ENCODE measurements around the gene PNPLA6. TPM values are rescaled to one million over a fixed set of nuclear protein-coding genes. Genes with fewer than 3 reads are reported as not detected.
A peak's percentile ranks its signal among the peaks of the same experiment; 100 is the strongest.

PNPLA6 gene
- 52.7 TPM for total RNA-seq

GRCh38 chr19:7535047-7535997, at the start of gene PNPLA6:
TSS of gene PNPLA6 (plus strand) at chr19:7535717. CDS start at chr19:7535789, 72 bp downstream.
- Histone ChIP-seq H3K36me3 (ENCODE audit: control insufficient read depth in 3 of 3, insufficient read depth in 3 of 3, low read length in 3 of 3) (peaks cover 14 to 19% (median 16%) of the 10 kb centered on the region in 3 donors), H3K4me3 (ENCODE audit: low read length in 3 of 3) (peak within 1 kb of the TSS; percentile 88 to 98 (median 97)), H3K27ac (ENCODE audit: low read depth, low read length) (peak within 1 kb of the TSS; percentile 86), H3K27me3 (ENCODE audit: control insufficient read depth in 3 of 3, insufficient read depth in 3 of 3, low read length in 3 of 3) (no peaks in the 10 kb centered on the region), H3K9me3 (ENCODE audit: control insufficient read depth in 3 of 3, low read length in 3 of 3) (no peaks in the 10 kb centered on the region), H3K4me1 (ENCODE audit: control insufficient read depth in 3 of 3, insufficient read depth in 3 of 3, low read length in 3 of 3) (peaks cover 12 to 24% (median 20%) of the 10 kb centered on the region in 3 donors), H3K9ac (ENCODE audit: low read depth in 1 of 3, low read length in 3 of 3) (peak within 1 kb of the TSS; percentile 89 to 92 (median 89))

- Histone ChIP-seq H3K4me1 (ENCODE audit: control insufficient read depth in 3 of 3, insufficient read depth in 3 of 3, low read length in 3 of 3) (peaks cover 0 to 9% (median 5%) of the 10 kb centered on the region in 3 donors), H3K9ac (ENCODE audit: low read depth in 1 of 3, low read length in 3 of 3) (no peak overlapping the region), H3K36me3 (ENCODE audit: control insufficient read depth in 3 of 3, insufficient read depth in 3 of 3, low read length in 3 of 3) (no peaks in the 10 kb centered on the region), H3K27me3 (ENCODE audit: control insufficient read depth in 3 of 3, insufficient read depth in 3 of 3, low read length in 3 of 3) (no peaks in the 10 kb centered on the region), H3K27ac (ENCODE audit: low read depth, low read length) (no peak overlapping the region), H3K4me3 (ENCODE audit: low read length in 3 of 3) (no peak overlapping the region), H3K9me3 (ENCODE audit: control insufficient read depth in 3 of 3, low read length in 3 of 3) (no peaks in the 10 kb centered on the region)
Measured at GRCh38 chr19:7486923-7487322, 48.6 kb upstream of the PNPLA6 start.

- no peaks in the 10 kb centered on the region for H3K9me3 ChIP-seq (ENCODE audit: control insufficient read depth in 3 of 3, low read length in 3 of 3)
- H3K27me3 ChIP-seq (ENCODE audit: control insufficient read depth in 3 of 3, insufficient read depth in 3 of 3, low read length in 3 of 3): no peaks in the 10 kb centered on the region
Measured at GRCh38 chr19:7488736-7489353, 46.7 kb upstream of the PNPLA6 start, which contains the start of gene PEX11G. TSS of gene PEX11G (minus strand) at chr19:7489035. CDS start at chr19:7489010, 25 bp downstream.

GRCh38 chr19:7489609-7490044, 45.9 kb upstream of the PNPLA6 start:
- no peaks in the 10 kb centered on the region for H3K36me3 ChIP-seq (ENCODE audit: control insufficient read depth in 3 of 3, insufficient read depth in 3 of 3, low read length in 3 of 3)
- H3K27ac ChIP-seq (ENCODE audit: low read depth, low read length): no peak overlapping the region
- H3K27me3 ChIP-seq (ENCODE audit: control insufficient read depth in 3 of 3, insufficient read depth in 3 of 3, low read length in 3 of 3): no peaks in the 10 kb centered on the region
- H3K4me3 ChIP-seq (ENCODE audit: low read length in 3 of 3): peak overlapping the region in 2 of 3 donors; percentile 79 to 86
- H3K9ac ChIP-seq (ENCODE audit: low read depth in 1 of 3, low read length in 3 of 3): peak overlapping the region in 1 of 3 donors; percentile 87
- no peaks in the 10 kb centered on the region for H3K9me3 ChIP-seq (ENCODE audit: control insufficient read depth in 3 of 3, low read length in 3 of 3)
- H3K4me1 ChIP-seq (ENCODE audit: control insufficient read depth in 3 of 3, insufficient read depth in 3 of 3, low read length in 3 of 3): peaks cover 6 to 12% (median 11%) of the 10 kb centered on the region in 3 donors

More at GRCh38 chr19:7488736-7489353, 46.7 kb upstream of the PNPLA6 start, which contains the start of gene PEX11G:
- peak within 1 kb of the TSS; percentile 79 to 87 (median 86) for H3K4me3 ChIP-seq (ENCODE audit: low read length in 3 of 3)
- no peaks in the 10 kb centered on the region for H3K36me3 ChIP-seq (ENCODE audit: control insufficient read depth in 3 of 3, insufficient read depth in 3 of 3, low read length in 3 of 3)
- H3K4me1 ChIP-seq (ENCODE audit: control insufficient read depth in 3 of 3, insufficient read depth in 3 of 3, low read length in 3 of 3): peaks cover 0 to 7% (median 5%) of the 10 kb centered on the region in 3 donors
- H3K9ac ChIP-seq (ENCODE audit: low read depth in 1 of 3, low read length in 3 of 3): peak within 1 kb of the TSS; percentile 87 to 93 (median 91)
- H3K27ac ChIP-seq (ENCODE audit: low read depth, low read length): peak within 1 kb of the TSS; percentile 69

GRCh38 chr19:7492142-7492541, 43.4 kb upstream of the PNPLA6 start:
- Histone ChIP-seq H3K9ac (ENCODE audit: low read depth in 1 of 3, low read length in 3 of 3) (no peak overlapping the region), H3K27me3 (ENCODE audit: control insufficient read depth in 3 of 3, insufficient read depth in 3 of 3, low read length in 3 of 3) (no peaks in the 10 kb centered on the region), H3K9me3 (ENCODE audit: control insufficient read depth in 3 of 3, low read length in 3 of 3) (no peaks in the 10 kb centered on the region), H3K36me3 (ENCODE audit: control insufficient read depth in 3 of 3, insufficient read depth in 3 of 3, low read length in 3 of 3) (no peaks in the 10 kb centered on the region), H3K27ac (ENCODE audit: low read depth, low read length) (no peak overlapping the region), H3K4me1 (ENCODE audit: control insufficient read depth in 3 of 3, insufficient read depth in 3 of 3, low read length in 3 of 3) (peaks cover 10 to 16% (median 14%) of the 10 kb centered on the region in 3 donors), H3K4me3 (ENCODE audit: low read length in 3 of 3) (no peak overlapping the region)

GRCh38 chr19:7492558-7492957, 43.0 kb upstream of the PNPLA6 start:
- Histone ChIP-seq H3K9me3 (ENCODE audit: control insufficient read depth in 3 of 3, low read length in 3 of 3) (no peaks in the 10 kb centered on the region), H3K9ac (ENCODE audit: low read depth in 1 of 3, low read length in 3 of 3) (no peak overlapping the region), H3K27me3 (ENCODE audit: control insufficient read depth in 3 of 3, insufficient read depth in 3 of 3, low read length in 3 of 3) (no peaks in the 10 kb centered on the region), H3K4me3 (ENCODE audit: low read length in 3 of 3) (no peak overlapping the region), H3K36me3 (ENCODE audit: control insufficient read depth in 3 of 3, insufficient read depth in 3 of 3, low read length in 3 of 3) (no peaks in the 10 kb centered on the region), H3K4me1 (ENCODE audit: control insufficient read depth in 3 of 3, insufficient read depth in 3 of 3, low read length in 3 of 3) (peaks cover 10 to 16% (median 14%) of the 10 kb centered on the region in 3 donors), H3K27ac (ENCODE audit: low read depth, low read length) (no peak overlapping the region)

- peaks cover 0 to 3% (median 0%) of the 10 kb centered on the region in 3 donors for H3K27me3 ChIP-seq (ENCODE audit: control insufficient read depth in 3 of 3, insufficient read depth in 3 of 3, low read length in 3 of 3)
- H3K36me3 ChIP-seq (ENCODE audit: control insufficient read depth in 3 of 3, insufficient read depth in 3 of 3, low read length in 3 of 3): no peaks in the 10 kb centered on the region
- peak overlapping the region; percentile 68 for H3K27ac ChIP-seq (ENCODE audit: low read depth, low read length)
- peaks cover 9 to 10% (median 10%) of the 10 kb centered on the region in 3 donors for H3K4me1 ChIP-seq (ENCODE audit: control insufficient read depth in 3 of 3, insufficient read depth in 3 of 3, low read length in 3 of 3)
- peak overlapping the region; percentile 27 to 41 (median 35) for H3K4me3 ChIP-seq (ENCODE audit: low read length in 3 of 3)
- peak overlapping the region in 2 of 3 donors; percentile 22 to 74 for H3K9ac ChIP-seq (ENCODE audit: low read depth in 1 of 3, low read length in 3 of 3)
- no peaks in the 10 kb centered on the region for H3K9me3 ChIP-seq (ENCODE audit: control insufficient read depth in 3 of 3, low read length in 3 of 3)
Measured at GRCh38 chr19:7494416-7495098, 41.0 kb upstream of the PNPLA6 start.

GRCh38 chr19:7497292-7497691, 38.2 kb upstream of the PNPLA6 start:
- H3K9me3 ChIP-seq (ENCODE audit: control insufficient read depth in 3 of 3, low read length in 3 of 3): no peaks in the 10 kb centered on the region
- no peak overlapping the region for H3K27ac ChIP-seq (ENCODE audit: low read depth, low read length)
- no peak overlapping the region for H3K9ac ChIP-seq (ENCODE audit: low read depth in 1 of 3, low read length in 3 of 3)
- H3K4me3 ChIP-seq (ENCODE audit: low read length in 3 of 3): no peak overlapping the region
- peaks cover 10 to 18% (median 16%) of the 10 kb centered on the region in 3 donors for H3K4me1 ChIP-seq (ENCODE audit: control insufficient read depth in 3 of 3, insufficient read depth in 3 of 3, low read length in 3 of 3)
- H3K36me3 ChIP-seq (ENCODE audit: control insufficient read depth in 3 of 3, insufficient read depth in 3 of 3, low read length in 3 of 3): no peaks in the 10 kb centered on the region
- H3K27me3 ChIP-seq (ENCODE audit: control insufficient read depth in 3 of 3, insufficient read depth in 3 of 3, low read length in 3 of 3): peaks cover 8 to 13% (median 9%) of the 10 kb centered on the region in 3 donors

- H3K27ac ChIP-seq (ENCODE audit: low read depth, low read length): no peak overlapping the region
- H3K9me3 ChIP-seq (ENCODE audit: control insufficient read depth in 3 of 3, low read length in 3 of 3): no peaks in the 10 kb centered on the region
- peak overlapping the region in 1 of 3 donors; percentile 60 for H3K9ac ChIP-seq (ENCODE audit: low read depth in 1 of 3, low read length in 3 of 3)
- peaks cover 6 to 11% (median 8%) of the 10 kb centered on the region in 3 donors for H3K4me1 ChIP-seq (ENCODE audit: control insufficient read depth in 3 of 3, insufficient read depth in 3 of 3, low read length in 3 of 3)
- H3K36me3 ChIP-seq (ENCODE audit: control insufficient read depth in 3 of 3, insufficient read depth in 3 of 3, low read length in 3 of 3): no peaks in the 10 kb centered on the region
- H3K4me3 ChIP-seq (ENCODE audit: low read length in 3 of 3): peak overlapping the region in 2 of 3 donors; percentile 61 to 77
- peaks cover 9 to 33% (median 24%) of the 10 kb centered on the region in 3 donors for H3K27me3 ChIP-seq (ENCODE audit: control insufficient read depth in 3 of 3, insufficient read depth in 3 of 3, low read length in 3 of 3)
Measured at GRCh38 chr19:7500811-7501450, 34.6 kb upstream of the PNPLA6 start.

Measured in skeletal muscle tissue (tissue), 4 donors.